HepG2 (cell line): ENCODE data around the gene LMAN2. TPM values are rescaled to one million over a fixed set of nuclear protein-coding genes. Genes with fewer than 3 reads are reported as not detected.
A peak's percentile ranks its signal among the peaks of the same experiment; 100 is the strongest.

Experiments used
- ARID5B ChIP-seq: IDR thresholded peaks from 2 replicates; pipeline ENCODE4 v1.4.0; 2020; ENCODE audit warnings: mild to moderate bottlenecking, missing genetic modification reagents
- CHCHD3 ChIP-seq: sonication (generic); formaldehyde crosslinking; IDR thresholded peaks from 2 replicates; pipeline ENCODE4 v1.8.0; 2022; ENCODE audit warnings: mild to moderate bottlenecking, missing genetic modification reagents, moderate library complexity
- DNMT1 ChIP-seq: sonication (generic); formaldehyde crosslinking; IDR thresholded peaks from 2 replicates; pipeline ENCODE4 v1.5.1; 2020; ENCODE audit warnings: mild to moderate bottlenecking, missing genetic modification reagents
- EP300 ChIP-seq, 3 experiments: sonication (generic) in 1 of 3; formaldehyde crosslinking in 1 of 3; IDR thresholded peaks; 2 replicates each; pipeline versions ENCODE4 v1.5.1 to v1.6.1; 2011 to 2020; ENCODE audit warnings: low read depth in 2 of 3, low read length in 2 of 3, borderline replicate concordance in 1 of 3, improper control_type of control experiment in 1 of 3, mild to moderate bottlenecking in 1 of 3, missing genetic modification reagents in 1 of 3, moderate library complexity in 1 of 3
- KLF11 ChIP-seq: IDR thresholded peaks from 2 replicates; pipeline ENCODE4 v1.6.1; 2016; ENCODE audit warnings: missing compliant biosample characterization
- MAFK ChIP-seq, 2 experiments: IDR thresholded peaks in 1 of 2; conservative IDR thresholded peaks in 1 of 2; 2 replicates each; pipeline ENCODE4 v1.6.1; 2011; ENCODE audit warnings: improper control_type of control experiment in 2 of 2, low read length in 2 of 2
- REL ChIP-seq: sonication (generic); formaldehyde crosslinking; conservative IDR thresholded peaks from 2 replicates; pipeline ENCODE4 v1.8.0; 2022; ENCODE audit warnings: mild to moderate bottlenecking, missing genetic modification reagents, moderate library complexity
- REXO4 ChIP-seq: sonication (generic); formaldehyde crosslinking; IDR thresholded peaks from 2 replicates; pipeline ENCODE4 v1.8.0; 2022; ENCODE audit warnings: missing genetic modification reagents, mild to moderate bottlenecking, borderline replicate concordance
- ZBTB8A ChIP-seq: sonication (generic); formaldehyde crosslinking; IDR thresholded peaks from 2 replicates; pipeline ENCODE4 v1.4.0; 2020; ENCODE audit warnings: mild to moderate bottlenecking, low read depth, missing genetic modification reagents, borderline replicate concordance
- ZC3H13 ChIP-seq: sonication (generic); formaldehyde crosslinking; IDR thresholded peaks from 2 replicates; pipeline ENCODE4 v1.8.1; 2023; ENCODE audit warnings: mild to moderate bottlenecking, missing genetic modification reagents, moderate library complexity
- ZGPAT ChIP-seq: IDR thresholded peaks from 2 replicates; pipeline ENCODE4 v1.6.1; 2016; ENCODE audit warnings: mild to moderate bottlenecking
- ZNF777 ChIP-seq: sonication (generic); formaldehyde crosslinking; IDR thresholded peaks from 2 replicates; pipeline ENCODE4 v1.4.0; 2020; ENCODE audit warnings: missing genetic modification reagents
- polyA plus RNA-seq, 8 experiments: library from polyadenylated mRNA; depleted of rRNA in 3 of 8; stranded (reverse) in 7 of 8; unstranded in 1 of 8; fragments of >200 nt; fragmentation: Illumina TruSeq in 4 of 8; extraction: Trizol in 4 of 8; gene quantifications; 2 replicates each; pipeline versions ENCODE4 v1.2.1 to v1.2.3, GENCODE V29; 2011 to 2016; ENCODE audit warnings: low read depth in 4 of 8, missing spikeins in 1 of 8, mixed read lengths in 1 of 8; ENCODE audit not compliant: insufficient read depth in 1 of 8
- total RNA-seq, 5 experiments: library from RNA; depleted of rRNA; stranded (reverse); fragments of >200 nt; fragmentation: Illumina TruSeq; extraction: Trizol; gene quantifications; 2 replicates each; pipeline ENCODE4 v1.2.3, GENCODE V29; 2016; ENCODE audit warnings: low read depth in 1 of 5
- TF ChIP-seq, protein P1 (sequence below): sonication (generic); formaldehyde crosslinking; IDR thresholded peaks from 2 replicates; pipeline ENCODE4 v1.5.1; 2020; ENCODE audit warnings: missing genetic modification reagents, mild to moderate bottlenecking, borderline replicate concordance
- TF ChIP-seq, protein P2 (sequence below): sonication (generic); formaldehyde crosslinking; IDR thresholded peaks from 2 replicates; pipeline ENCODE4 v1.8.0; 2022; ENCODE audit warnings: missing genetic modification reagents, mild to moderate bottlenecking, inconsistent platforms, borderline replicate concordance
- TF ChIP-seq, protein P3 (sequence below): sonication (generic); formaldehyde crosslinking; conservative IDR thresholded peaks from 2 replicates; pipeline ENCODE4 v1.8.0; 2022; ENCODE audit warnings: missing genetic modification reagents

Gene LMAN2
- total and polyA plus RNA-seq, 2 of the 13 experiments (the other 11 are each of a cell fraction or from before 2014, with no cell fraction given) = 191 to 197 TPM

DNA sequence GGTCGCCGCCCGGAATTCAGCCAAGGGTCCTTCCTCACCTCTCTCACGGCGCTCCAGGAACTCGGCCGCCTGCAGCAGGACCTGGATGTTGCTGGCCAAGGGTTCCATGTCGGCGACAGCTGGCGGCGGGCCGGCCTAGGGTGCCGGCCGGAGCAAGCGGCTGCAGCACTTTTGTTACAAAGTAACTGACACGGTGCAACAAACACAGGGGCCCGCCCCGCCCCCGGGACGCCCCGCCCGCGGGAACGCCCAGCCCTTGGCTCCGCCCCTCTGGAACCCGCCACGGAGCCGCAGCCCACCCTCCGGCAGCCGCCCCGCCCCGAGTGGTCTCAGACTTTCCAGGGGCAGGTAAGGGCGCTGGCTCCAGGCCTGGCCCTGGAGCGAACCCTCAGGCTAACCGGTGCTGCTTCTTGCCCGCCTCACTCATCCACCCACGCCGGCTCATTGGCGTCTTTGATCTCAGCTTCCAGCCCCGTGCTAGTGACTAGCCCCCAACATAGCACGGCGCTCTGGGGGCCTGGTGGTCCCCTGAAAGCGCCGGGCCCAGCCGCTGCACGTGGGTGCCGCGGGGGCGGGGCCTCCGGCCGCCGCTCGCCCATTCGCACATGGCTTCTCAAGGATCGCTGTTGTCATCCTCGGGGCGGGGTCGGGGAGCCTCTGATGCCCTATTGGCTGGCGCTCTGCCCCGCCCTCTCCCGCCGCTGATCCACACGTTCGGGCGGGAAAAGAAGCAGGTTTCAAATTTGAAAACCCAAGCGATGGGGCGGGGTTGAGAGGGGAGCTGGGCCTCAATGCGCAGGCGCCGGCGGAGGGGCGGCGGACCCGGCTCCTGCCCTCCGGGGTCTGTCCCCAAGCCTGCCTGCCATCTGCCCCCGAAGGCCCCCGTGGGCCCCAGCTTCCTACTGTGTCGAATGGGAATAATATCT is 39.5 kb downstream of the LMAN2 start, which contains the start of gene MXD3 (continued):
- TF ChIP-seq ZGPAT (CRISPR knock-in tag) (peak; percentile 51), ZC3H13 (CRISPR knock-in tag) (peak; percentile 74), MAFK (conservative IDR thresholded peaks at IDR 0.05 in 1 of 2, IDR thresholded peaks at IDR 0.05 in 1 of 2; ENCODE audit: low read length in 2 of 2) (no peak), CHCHD3 (CRISPR knock-in tag) (0 out of 2 replicates have a peak, but pooled peaks have one; percentile 72), DNMT1 (0 out of 2 replicates have a peak, but pooled peaks have one; percentile 68), REXO4 (CRISPR knock-in tag) (no peak), ZBTB8A (no peak), EP300 (IDR thresholded peaks at IDR 0.05; ENCODE audit: low read depth in 2 of 2, low read length in 2 of 2) (peak in 1 of 2 experiments; percentile 34; a peak in 1 of 4 replicates), EP300 (CRISPR knock-in tag; IDR thresholded peaks at IDR 0.05; ENCODE audit: borderline replicate concordance) (no peak), KLF11 (CRISPR knock-in tag) (0 out of 2 replicates have a peak, but pooled peaks have one; percentile 60), REL (CRISPR knock-in tag) (0 out of 2 replicates have a peak, but pooled peaks have one; percentile 60), ARID5B (0 out of 2 replicates have a peak, but pooled peaks have one; percentile 6), ZNF777 (CRISPR knock-in tag) (0 out of 2 replicates have a peak, but pooled peaks have one; percentile 43)
- TF ChIP-seq, protein P1, sequence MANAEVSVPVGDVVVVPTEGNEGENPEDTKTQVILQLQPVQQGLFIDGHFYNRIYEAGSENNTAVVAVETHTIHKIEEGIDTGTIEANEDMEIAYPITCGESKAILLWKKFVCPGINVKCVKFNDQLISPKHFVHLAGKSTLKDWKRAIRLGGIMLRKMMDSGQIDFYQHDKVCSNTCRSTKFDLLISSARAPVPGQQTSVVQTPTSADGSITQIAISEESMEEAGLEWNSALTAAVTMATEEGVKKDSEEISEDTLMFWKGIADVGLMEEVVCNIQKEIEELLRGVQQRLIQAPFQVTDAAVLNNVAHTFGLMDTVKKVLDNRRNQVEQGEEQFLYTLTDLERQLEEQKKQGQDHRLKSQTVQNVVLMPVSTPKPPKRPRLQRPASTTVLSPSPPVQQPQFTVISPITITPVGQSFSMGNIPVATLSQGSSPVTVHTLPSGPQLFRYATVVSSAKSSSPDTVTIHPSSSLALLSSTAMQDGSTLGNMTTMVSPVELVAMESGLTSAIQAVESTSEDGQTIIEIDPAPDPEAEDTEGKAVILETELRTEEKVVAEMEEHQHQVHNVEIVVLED (CRISPR knock-in tag) = peak; percentile 75
- TF ChIP-seq, protein P2, sequence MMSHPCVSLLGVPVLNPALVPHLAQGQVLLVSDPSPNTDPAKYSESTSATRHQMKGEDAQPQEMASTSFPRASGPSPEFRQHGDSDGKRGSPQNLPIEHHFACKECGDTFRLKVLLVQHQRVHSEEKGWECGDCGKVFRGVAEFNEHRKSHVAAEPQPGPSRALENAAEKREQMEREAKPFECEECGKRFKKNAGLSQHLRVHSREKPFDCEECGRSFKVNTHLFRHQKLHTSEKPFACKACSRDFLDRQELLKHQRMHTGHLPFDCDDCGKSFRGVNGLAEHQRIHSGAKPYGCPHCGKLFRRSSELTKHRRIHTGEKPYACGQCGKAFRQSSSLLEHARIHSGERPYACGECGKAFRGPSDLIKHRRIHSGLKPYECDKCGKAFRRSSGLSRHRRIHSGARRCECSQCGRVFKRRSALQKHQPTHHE (CRISPR knock-in tag) = 0 out of 2 replicates have a peak, but pooled peaks have one; percentile 12
- TF ChIP-seq, protein P3, sequence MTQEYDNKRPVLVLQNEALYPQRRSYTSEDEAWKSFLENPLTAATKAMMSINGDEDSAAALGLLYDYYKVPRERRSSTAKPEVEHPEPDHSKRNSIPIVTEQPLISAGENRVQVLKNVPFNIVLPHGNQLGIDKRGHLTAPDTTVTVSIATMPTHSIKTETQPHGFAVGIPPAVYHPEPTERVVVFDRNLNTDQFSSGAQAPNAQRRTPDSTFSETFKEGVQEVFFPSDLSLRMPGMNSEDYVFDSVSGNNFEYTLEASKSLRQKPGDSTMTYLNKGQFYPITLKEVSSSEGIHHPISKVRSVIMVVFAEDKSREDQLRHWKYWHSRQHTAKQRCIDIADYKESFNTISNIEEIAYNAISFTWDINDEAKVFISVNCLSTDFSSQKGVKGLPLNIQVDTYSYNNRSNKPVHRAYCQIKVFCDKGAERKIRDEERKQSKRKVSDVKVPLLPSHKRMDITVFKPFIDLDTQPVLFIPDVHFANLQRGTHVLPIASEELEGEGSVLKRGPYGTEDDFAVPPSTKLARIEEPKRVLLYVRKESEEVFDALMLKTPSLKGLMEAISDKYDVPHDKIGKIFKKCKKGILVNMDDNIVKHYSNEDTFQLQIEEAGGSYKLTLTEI (CRISPR knock-in tag) = no peak
